ENCODE results near the gene INPP5A.
A peak's percentile ranks its signal among the peaks of the same experiment; 100 is the strongest.

The INPP5A gene

GRCh38 chr10:132544744-132545658 is 7.4 kb downstream of the INPP5A start:
- no peak overlapping the region for H2BK5ac ChIP-seq (ENCODE audit: low read length)
- no peak overlapping the region for H2AK5ac ChIP-seq (ENCODE audit: low read length)
- H3K4me1 ChIP-seq (ENCODE audit: control insufficient read depth, low read depth, low read length), result no peaks in the 10 kb centered on the region
- no peak overlapping the region for H3K18ac ChIP-seq (ENCODE audit: low read length)
- H3K4me2 ChIP-seq (ENCODE audit: low read length), result no peak overlapping the region
- H3K79me1 ChIP-seq (ENCODE audit: low read length), result peaks cover 9% of the 10 kb centered on the region
- no CpG with 5 or more reads among the region's 35 CpGs for WGBS (ENCODE audit: extremely low coverage, insufficient coverage, low lambda C conversion rate)
- H3K79me2 ChIP-seq (ENCODE audit: control insufficient read depth, insufficient read depth, low read length), result peaks cover 1% of the 10 kb centered on the region
- H3K4me3 ChIP-seq (ENCODE audit: low read length), result no peak overlapping the region
- H2BK15ac ChIP-seq (replicated peaks; ENCODE audit: low read depth), result no peak overlapping the region
- H3K9ac ChIP-seq (ENCODE audit: low read length), result no peak overlapping the region
- H3K23ac ChIP-seq (ENCODE audit: low read length), result no peak overlapping the region
- no peak overlapping the region for H4K5ac ChIP-seq (ENCODE audit: low read length)
- no peaks in the 10 kb centered on the region for H3K27me3 ChIP-seq (ENCODE audit: insufficient read depth, low read length, poor library complexity)
- DNase-seq, result no peak
- H4K8ac ChIP-seq (ENCODE audit: low read depth, low read length), result no peak overlapping the region
- no peak overlapping the region for H3K4ac ChIP-seq (ENCODE audit: low read depth, low read length)
- H3K27ac ChIP-seq (ENCODE audit: low read depth, low read length), result no peak overlapping the region
- H3K36me3 ChIP-seq (ENCODE audit: control insufficient read depth, insufficient read depth, low read length), result no peaks in the 10 kb centered on the region
- peak overlapping the region; percentile 25 for H3K56ac ChIP-seq (ENCODE audit: low read length)
- no peak overlapping the region for H2BK120ac ChIP-seq (ENCODE audit: low read depth, low read length)

GRCh38 chr10:132545659-132546367 is 8.2 kb downstream of the INPP5A start:
- no peak overlapping the region for H3K18ac ChIP-seq (ENCODE audit: low read length)
- WGBS (ENCODE audit: extremely low coverage, insufficient coverage, low lambda C conversion rate), result no CpG with 5 or more reads among the region's 34 CpGs
- DNase-seq, result no peak

GRCh38 chr10:132546567-132547420 is 9.2 kb downstream of the INPP5A start:
- Histone ChIP-seq H3K4me2 (ENCODE audit: low read length) (no peak overlapping the region), H2BK15ac (replicated peaks; ENCODE audit: low read depth) (no peak overlapping the region), H3K4ac (ENCODE audit: low read depth, low read length) (no peak overlapping the region), H2BK120ac (ENCODE audit: low read depth, low read length) (no peak overlapping the region), H3K27ac (ENCODE audit: low read depth, low read length) (no peak overlapping the region), H3K18ac (ENCODE audit: low read length) (no peak overlapping the region), H3K4me1 (ENCODE audit: control insufficient read depth, low read depth, low read length) (no peaks in the 10 kb centered on the region), H3K4me3 (ENCODE audit: low read length) (no peak overlapping the region), H3K23ac (ENCODE audit: low read length) (no peak overlapping the region), H3K36me3 (ENCODE audit: control insufficient read depth, insufficient read depth, low read length) (no peaks in the 10 kb centered on the region), H3K56ac (ENCODE audit: low read length) (no peak overlapping the region), H3K79me1 (ENCODE audit: low read length) (peaks cover 11% of the 10 kb centered on the region), H4K5ac (ENCODE audit: low read length) (no peak overlapping the region), H3K27me3 (ENCODE audit: insufficient read depth, low read length, poor library complexity) (no peaks in the 10 kb centered on the region), H2BK5ac (ENCODE audit: low read length) (no peak overlapping the region), H3K9ac (ENCODE audit: low read length) (no peak overlapping the region), H2AK5ac (ENCODE audit: low read length) (no peak overlapping the region), H3K79me2 (ENCODE audit: control insufficient read depth, insufficient read depth, low read length) (peaks cover 1% of the 10 kb centered on the region), H4K8ac (ENCODE audit: low read depth, low read length) (no peak overlapping the region)
- no peak for DNase-seq
- WGBS (ENCODE audit: extremely low coverage, insufficient coverage, low lambda C conversion rate), result no CpG with 5 or more reads among the region's 26 CpGs

More at GRCh38 chr10:132545659-132546367, 8.2 kb downstream of the INPP5A start:
- Histone ChIP-seq H2BK120ac (ENCODE audit: low read depth, low read length) (no peak overlapping the region), H3K79me2 (ENCODE audit: control insufficient read depth, insufficient read depth, low read length) (peaks cover 1% of the 10 kb centered on the region), H2BK5ac (ENCODE audit: low read length) (no peak overlapping the region), H3K79me1 (ENCODE audit: low read length) (peaks cover 9% of the 10 kb centered on the region), H3K23ac (ENCODE audit: low read length) (no peak overlapping the region), H3K36me3 (ENCODE audit: control insufficient read depth, insufficient read depth, low read length) (no peaks in the 10 kb centered on the region), H3K4ac (ENCODE audit: low read depth, low read length) (no peak overlapping the region), H3K4me3 (ENCODE audit: low read length) (no peak overlapping the region), H3K27ac (ENCODE audit: low read depth, low read length) (no peak overlapping the region), H2BK15ac (replicated peaks; ENCODE audit: low read depth) (no peak overlapping the region), H3K27me3 (ENCODE audit: insufficient read depth, low read length, poor library complexity) (no peaks in the 10 kb centered on the region), H3K4me1 (ENCODE audit: control insufficient read depth, low read depth, low read length) (no peaks in the 10 kb centered on the region), H2AK5ac (ENCODE audit: low read length) (no peak overlapping the region), H4K8ac (ENCODE audit: low read depth, low read length) (no peak overlapping the region), H3K4me2 (ENCODE audit: low read length) (no peak overlapping the region), H4K5ac (ENCODE audit: low read length) (no peak overlapping the region), H3K56ac (ENCODE audit: low read length) (no peak overlapping the region), H3K9ac (ENCODE audit: low read length) (no peak overlapping the region)

GRCh38 chr10:132547421-132547861 is 9.9 kb downstream of the INPP5A start:
- no peak overlapping the region for H3K4ac ChIP-seq (ENCODE audit: low read depth, low read length)
- no CpG with 5 or more reads among the region's 22 CpGs for WGBS (ENCODE audit: extremely low coverage, insufficient coverage, low lambda C conversion rate)
- no peak overlapping the region for H2BK15ac ChIP-seq (replicated peaks; ENCODE audit: low read depth)
- H3K18ac ChIP-seq (ENCODE audit: low read length), result no peak overlapping the region
- H3K4me1 ChIP-seq (ENCODE audit: control insufficient read depth, low read depth, low read length), result no peaks in the 10 kb centered on the region
- H3K56ac ChIP-seq (ENCODE audit: low read length), result no peak overlapping the region
- no peak overlapping the region for H4K8ac ChIP-seq (ENCODE audit: low read depth, low read length)
- no peak overlapping the region for H3K4me3 ChIP-seq (ENCODE audit: low read length)
- peaks cover 9% of the 10 kb centered on the region for H3K79me1 ChIP-seq (ENCODE audit: low read length)
- no peak overlapping the region for H2BK5ac ChIP-seq (ENCODE audit: low read length)
- no peak overlapping the region for H3K27ac ChIP-seq (ENCODE audit: low read depth, low read length)
- H2BK120ac ChIP-seq (ENCODE audit: low read depth, low read length), result no peak overlapping the region
- no peak overlapping the region for H3K9ac ChIP-seq (ENCODE audit: low read length)
- no peak overlapping the region for H2AK5ac ChIP-seq (ENCODE audit: low read length)
- no peak overlapping the region for H3K4me2 ChIP-seq (ENCODE audit: low read length)
- peaks cover 1% of the 10 kb centered on the region for H3K79me2 ChIP-seq (ENCODE audit: control insufficient read depth, insufficient read depth, low read length)
- no peaks in the 10 kb centered on the region for H3K27me3 ChIP-seq (ENCODE audit: insufficient read depth, low read length, poor library complexity)
- H4K5ac ChIP-seq (ENCODE audit: low read length), result no peak overlapping the region
- DNase-seq, result no peak
- no peaks in the 10 kb centered on the region for H3K36me3 ChIP-seq (ENCODE audit: control insufficient read depth, insufficient read depth, low read length)
- no peak overlapping the region for H3K23ac ChIP-seq (ENCODE audit: low read length)

GRCh38 chr10:132548106-132548823 is 10.7 kb downstream of the INPP5A start:
- no peak overlapping the region for H3K4me3 ChIP-seq (ENCODE audit: low read length)
- H3K56ac ChIP-seq (ENCODE audit: low read length), result no peak overlapping the region
- WGBS (ENCODE audit: extremely low coverage, insufficient coverage, low lambda C conversion rate), result no CpG with 5 or more reads among the region's 28 CpGs
- H2BK15ac ChIP-seq (replicated peaks; ENCODE audit: low read depth), result no peak overlapping the region
- no peaks in the 10 kb centered on the region for H3K36me3 ChIP-seq (ENCODE audit: control insufficient read depth, insufficient read depth, low read length)
- H4K5ac ChIP-seq (ENCODE audit: low read length), result no peak overlapping the region
- DNase-seq, result no peak
- no peak overlapping the region for H2AK5ac ChIP-seq (ENCODE audit: low read length)
- H3K27ac ChIP-seq (ENCODE audit: low read depth, low read length), result no peak overlapping the region
- H3K4me1 ChIP-seq (ENCODE audit: control insufficient read depth, low read depth, low read length), result no peaks in the 10 kb centered on the region
- H2BK120ac ChIP-seq (ENCODE audit: low read depth, low read length), result no peak overlapping the region
- peaks cover 9% of the 10 kb centered on the region for H3K79me1 ChIP-seq (ENCODE audit: low read length)
- no peak overlapping the region for H2BK5ac ChIP-seq (ENCODE audit: low read length)
- H4K8ac ChIP-seq (ENCODE audit: low read depth, low read length), result no peak overlapping the region
- no peak overlapping the region for H3K9ac ChIP-seq (ENCODE audit: low read length)
- H3K27me3 ChIP-seq (ENCODE audit: insufficient read depth, low read length, poor library complexity), result no peaks in the 10 kb centered on the region
- H3K79me2 ChIP-seq (ENCODE audit: control insufficient read depth, insufficient read depth, low read length), result peaks cover 1% of the 10 kb centered on the region
- H3K18ac ChIP-seq (ENCODE audit: low read length), result no peak overlapping the region
- no peak overlapping the region for H3K4ac ChIP-seq (ENCODE audit: low read depth, low read length)
- no peak overlapping the region for H3K4me2 ChIP-seq (ENCODE audit: low read length)
- no peak overlapping the region for H3K23ac ChIP-seq (ENCODE audit: low read length)

All from mesendoderm (in vitro differentiated cells).